Inflammatory macrophage (primary cell): ENCODE measurements around the gene OARD1.

Source experiments
- DNase-seq, 2 donors: peaks; one replicate each; pipeline ENCODE4 v3.0.0-alpha.2; 2020 to 2022

Gene OARD1

DNA sequence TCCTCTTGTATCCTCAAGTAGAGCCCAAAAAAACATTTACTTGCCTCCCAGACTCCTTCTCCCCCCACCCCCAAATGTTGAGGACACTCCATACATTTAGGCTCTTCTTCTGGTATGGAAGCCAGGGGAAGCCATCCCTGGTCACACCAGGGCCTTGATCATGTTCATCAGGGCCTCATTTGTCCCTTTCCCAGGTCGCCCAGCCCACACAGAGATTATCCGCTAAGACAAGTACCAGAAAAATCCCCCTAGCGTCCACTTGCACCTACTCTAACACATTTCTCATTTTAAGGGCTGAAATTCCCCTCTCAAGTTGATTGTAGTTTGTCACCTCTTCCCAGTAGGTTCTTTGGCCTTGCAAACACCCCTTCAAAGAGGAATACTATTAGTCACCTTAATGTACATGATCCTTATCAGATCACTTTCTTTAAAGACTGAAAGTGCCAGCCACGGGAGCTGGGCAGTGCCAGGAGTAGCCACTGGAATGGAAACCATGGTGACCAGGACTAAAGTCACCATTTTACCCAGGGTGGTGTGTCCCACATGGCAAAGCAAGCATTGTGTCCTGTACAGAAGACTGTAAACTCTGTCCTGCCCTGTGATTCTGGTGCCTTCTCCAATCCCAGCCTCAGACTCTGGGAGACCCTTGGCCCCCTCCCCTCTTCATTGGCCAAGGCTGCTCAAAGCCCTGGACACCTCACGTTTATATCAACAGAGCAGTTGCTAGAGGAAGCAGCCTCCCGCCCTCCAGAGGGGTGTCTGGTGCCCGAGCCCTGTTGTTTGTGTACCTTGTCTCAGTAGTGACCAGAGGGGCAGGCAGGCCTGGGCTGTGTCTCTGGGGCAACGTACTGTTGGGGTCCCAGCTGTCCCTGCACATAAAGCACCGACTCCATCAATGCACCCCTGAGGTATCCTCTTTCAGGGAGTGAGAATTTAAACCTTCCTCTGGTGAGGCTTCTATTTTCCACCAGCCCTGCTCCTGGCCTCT, 24.1 kb downstream of the OARD1 start:
- no peak for DNase-seq

- no peak for DNase-seq
Observed at GRCh38 chr6:41047306-41047705, 24.9 kb downstream of the OARD1 start.

- DNase-seq: no peak
Observed at GRCh38 chr6:41046084-41046483, 26.1 kb downstream of the OARD1 start.

DNA sequence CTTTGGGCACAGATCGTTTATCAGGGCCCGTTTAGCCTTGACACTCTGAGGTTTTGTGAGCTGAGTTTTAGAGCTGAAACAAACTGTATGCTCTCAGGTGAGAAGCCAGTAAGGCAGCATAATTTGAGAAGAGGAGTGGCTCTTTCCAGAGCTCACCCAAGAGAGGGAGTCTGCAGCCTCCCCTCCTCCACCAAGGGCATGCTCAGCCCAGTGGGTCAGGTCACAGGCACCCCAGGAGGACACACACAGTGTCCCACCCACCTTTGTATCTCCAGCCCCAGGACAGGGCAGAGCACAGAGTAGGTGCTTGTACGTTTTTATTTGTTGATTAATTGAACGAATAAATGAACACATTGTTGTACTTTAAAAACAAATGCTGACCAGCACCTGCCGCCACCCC, 26.5 kb downstream of the OARD1 start:
- no peak for DNase-seq

- no peak for DNase-seq
Observed at GRCh38 chr6:41043151-41043550, 29.0 kb downstream of the OARD1 start.

DNA sequence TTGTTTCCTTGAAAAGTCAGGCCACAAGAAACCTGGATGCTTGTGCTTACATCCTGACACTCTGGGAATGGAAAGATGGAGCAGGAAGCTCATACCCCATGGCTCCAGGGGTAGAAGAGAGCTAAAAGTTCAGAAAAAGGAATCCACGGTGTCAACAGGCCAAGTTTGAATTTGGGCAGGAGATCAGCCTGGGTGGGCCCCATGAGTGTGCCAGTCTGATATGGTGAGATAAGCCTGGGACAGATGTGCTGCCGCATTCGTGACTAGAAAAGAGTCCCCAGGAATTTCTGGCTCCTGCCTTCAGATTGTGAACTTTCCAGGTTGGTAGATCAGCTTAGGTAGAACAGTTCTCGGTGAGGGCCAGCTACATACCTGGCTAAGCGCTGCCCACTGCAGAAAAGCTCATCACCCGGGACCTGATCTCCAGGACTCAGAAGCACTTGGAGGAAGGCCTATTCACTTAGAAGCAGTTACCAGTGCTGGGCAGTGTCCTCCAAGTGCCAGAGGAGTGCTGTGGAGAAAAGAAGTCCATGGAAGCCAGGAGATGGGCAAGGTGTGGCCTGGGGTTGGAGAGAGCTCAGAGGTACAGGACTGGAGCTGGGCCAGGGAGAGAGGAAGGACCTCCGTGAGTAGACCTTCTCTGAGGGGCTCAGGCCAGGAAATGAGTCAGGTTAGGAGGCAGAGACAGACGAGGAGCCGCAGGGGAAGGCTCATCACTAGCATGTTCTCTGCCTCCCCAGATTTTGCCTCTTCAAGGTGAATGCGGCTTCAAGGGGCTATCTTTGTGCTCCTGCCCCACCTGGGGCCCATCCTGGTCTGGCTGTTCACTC, 29.7 kb downstream of the OARD1 start, which contains the start of gene TSPO2:
Gene TSPO2, plus strand, starts transcription at position 242 of the 830 bp plus-strand sequence. Its CDS starts 519 bp downstream, at position 761.
- no peak for DNase-seq

DNA sequence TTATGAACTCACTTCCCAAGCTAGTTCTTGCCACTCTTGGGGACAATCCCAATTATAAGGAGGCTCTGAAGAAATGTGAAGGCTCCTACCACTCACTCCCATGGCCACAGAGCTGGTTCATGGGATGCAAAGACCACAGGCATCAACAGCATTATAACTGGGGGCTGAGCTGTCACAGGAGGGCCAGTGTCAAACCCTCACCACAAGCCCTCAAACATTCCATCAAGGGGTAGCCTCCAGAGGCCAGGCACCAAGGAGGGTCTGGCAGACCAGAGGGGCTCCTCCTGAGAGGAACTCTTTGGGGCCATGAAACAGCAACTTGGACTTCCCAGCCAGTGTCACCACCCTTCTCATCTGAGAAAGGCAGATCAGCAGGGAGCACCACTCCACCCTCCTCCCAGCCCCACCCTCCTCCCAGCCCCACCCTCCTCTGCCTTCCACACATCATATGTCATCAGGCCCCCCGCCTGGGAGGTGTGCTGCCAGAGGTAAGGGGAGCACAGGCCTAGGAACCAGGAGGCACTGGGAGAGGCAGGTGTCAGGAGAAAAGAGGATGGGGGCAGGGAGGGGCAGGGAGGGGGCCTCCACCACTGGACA, 31.1 kb downstream of the OARD1 start:
- DNase-seq: no peak

GRCh38 chr6:41040101-41040939, 31.8 kb downstream of the OARD1 start:
- peak; percentile 48 to 79 for DNase-seq

- DNase-seq: peak; percentile 25 to 32
Observed at GRCh38 chr6:41039060-41039998, 32.8 kb downstream of the OARD1 start, which contains the start of gene UNC5CL. TSS of gene UNC5CL (minus strand) at chr6:41039221. CDS start at chr6:41035074, 4,147 bp downstream.

GRCh38 chr6:41038205-41038604, 34.0 kb downstream of the OARD1 start:
- no peak for DNase-seq

DNA sequence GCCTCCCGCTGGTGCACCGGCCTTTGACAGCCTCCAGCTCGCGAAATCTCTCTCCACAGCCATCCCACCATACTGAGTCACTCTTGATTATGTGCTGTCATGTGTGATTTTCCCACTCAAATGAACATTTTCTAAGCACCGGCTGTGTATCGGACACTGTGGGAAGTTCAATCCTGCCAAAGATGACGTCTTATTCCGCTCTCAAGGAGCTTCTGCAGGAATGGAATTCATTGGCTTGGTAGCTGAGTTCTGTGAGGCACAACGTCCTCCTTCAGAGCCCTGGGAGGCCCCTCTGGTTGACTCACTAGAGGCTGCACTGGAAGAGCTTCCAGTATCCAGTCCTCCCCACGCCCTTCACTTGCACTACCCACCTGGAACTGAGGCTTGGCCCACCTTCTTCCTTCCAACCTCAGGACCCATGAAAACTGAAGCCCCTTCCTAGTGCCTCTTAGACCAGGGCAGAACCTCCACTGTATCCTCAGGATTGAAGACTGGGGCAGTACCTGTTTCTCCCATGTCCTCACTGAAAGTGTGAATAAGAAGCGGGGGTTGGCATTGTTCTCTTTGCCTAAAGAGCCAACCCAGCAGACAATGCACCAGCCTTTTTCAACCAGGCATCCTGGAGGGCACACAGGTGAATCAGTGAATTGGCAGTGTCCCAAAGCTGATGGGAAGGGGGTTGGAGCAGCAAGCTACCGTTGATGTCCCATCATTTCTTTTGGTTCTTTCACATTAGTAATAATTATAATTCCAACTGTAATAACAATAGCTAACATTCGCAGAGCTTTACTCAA, 34.9 kb downstream of the OARD1 start:
- no peak for DNase-seq

DNA sequence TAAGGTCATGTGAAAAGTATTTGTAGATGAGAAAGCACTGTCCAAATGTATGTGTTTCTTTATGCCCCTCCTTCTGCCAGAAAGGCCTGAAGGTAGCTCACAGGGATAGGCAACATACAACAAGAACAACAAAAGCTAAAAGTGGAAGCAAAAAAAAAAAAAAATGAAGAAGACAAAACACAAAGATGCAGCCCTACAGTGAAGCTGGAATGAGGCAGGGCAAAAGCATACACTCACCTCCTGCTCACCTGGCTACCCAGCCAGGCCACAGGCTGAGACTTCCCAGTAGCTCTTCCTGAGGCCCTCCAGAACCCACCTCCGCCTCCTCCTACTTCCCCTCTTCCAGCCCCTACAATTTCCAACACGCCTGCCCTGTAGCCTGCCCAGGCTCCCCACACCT, 35.6 kb downstream of the OARD1 start:
- DNase-seq: no peak

GRCh38 chr6:41036186-41036585, 36.0 kb downstream of the OARD1 start:
- no peak for DNase-seq

DNA sequence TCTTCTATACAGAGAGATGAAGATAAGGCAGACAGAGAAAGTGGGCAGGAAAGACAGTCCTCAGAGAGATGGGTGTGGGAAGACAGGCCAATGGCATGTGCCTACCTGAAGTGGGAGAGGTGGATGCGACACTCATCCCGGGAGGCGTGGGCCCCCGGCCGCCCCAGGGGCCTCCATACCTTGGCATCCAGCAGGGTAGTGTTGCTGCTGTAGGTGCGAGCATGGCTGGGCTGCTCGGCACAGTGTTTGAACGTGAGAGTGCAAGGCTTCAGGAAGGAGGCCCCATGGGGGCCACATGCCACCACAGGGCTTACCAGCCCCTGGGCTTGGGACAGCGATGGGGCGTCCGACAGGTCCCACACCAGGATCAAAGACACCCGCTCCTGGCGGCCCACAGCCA, 38.4 kb downstream of the OARD1 start:
- no peak for DNase-seq

DNA sequence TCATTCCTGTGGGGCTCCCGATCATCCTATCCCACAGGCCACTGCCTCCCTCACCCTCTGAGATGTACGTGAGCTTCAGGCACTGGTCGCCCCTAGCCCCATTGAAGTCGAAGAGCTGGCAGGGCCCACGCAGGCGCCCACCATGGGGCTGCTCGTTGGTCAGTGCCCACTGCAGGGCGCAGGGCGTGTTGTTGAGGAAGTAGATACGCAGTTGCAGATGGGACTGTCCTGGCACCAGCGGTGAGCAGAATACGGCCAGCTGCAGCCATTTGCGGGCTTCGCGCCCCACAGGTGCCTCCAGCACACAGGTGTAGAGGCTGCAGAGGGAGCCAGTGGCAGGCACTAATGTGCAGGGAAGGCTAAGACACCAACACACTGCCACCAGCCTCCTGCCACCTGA, 39.3 kb downstream of the OARD1 start:
- no peak for DNase-seq

DNA sequence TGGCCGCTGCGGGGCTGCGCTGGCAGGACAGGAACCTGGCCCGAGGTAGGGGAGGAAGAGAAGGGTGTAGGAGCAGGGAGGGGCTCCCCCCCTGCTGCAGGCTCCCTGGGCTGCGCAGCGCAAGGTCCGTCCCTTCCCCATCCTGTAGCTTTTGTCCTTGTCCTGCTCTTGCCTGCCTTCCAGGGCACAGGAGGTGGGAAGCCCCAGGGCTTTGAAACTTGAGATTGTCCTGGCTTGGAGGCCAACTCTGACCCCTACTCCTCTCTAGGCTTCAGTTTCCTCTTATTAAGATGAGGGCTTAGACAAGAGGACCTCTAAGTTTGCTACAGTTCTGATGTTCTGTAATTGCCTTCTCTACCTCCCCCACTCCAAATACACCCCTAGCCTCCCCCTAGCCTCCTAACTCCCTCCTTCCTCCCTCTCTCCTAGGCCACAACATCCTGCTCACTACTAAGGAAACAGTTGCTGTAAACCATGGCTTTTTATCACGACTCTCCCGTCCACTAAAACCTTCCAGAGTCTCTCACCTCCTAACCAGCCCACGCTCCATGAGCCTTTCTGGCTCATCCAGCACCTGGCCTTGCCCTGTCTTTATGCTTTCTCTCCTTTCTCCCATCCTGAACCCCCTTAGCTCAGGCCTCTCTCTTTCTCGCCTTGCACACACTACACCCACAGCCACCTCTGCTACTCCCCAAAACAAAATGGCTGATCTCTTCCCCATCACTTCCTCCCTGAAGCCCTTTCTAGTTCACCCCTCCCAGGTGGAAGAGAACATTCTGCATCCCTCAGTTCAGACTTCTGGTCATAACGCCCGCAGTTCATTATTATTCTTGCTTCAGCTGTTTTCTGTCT, 43.4 kb downstream of the OARD1 start:
- DNase-seq: no peak

DNA sequence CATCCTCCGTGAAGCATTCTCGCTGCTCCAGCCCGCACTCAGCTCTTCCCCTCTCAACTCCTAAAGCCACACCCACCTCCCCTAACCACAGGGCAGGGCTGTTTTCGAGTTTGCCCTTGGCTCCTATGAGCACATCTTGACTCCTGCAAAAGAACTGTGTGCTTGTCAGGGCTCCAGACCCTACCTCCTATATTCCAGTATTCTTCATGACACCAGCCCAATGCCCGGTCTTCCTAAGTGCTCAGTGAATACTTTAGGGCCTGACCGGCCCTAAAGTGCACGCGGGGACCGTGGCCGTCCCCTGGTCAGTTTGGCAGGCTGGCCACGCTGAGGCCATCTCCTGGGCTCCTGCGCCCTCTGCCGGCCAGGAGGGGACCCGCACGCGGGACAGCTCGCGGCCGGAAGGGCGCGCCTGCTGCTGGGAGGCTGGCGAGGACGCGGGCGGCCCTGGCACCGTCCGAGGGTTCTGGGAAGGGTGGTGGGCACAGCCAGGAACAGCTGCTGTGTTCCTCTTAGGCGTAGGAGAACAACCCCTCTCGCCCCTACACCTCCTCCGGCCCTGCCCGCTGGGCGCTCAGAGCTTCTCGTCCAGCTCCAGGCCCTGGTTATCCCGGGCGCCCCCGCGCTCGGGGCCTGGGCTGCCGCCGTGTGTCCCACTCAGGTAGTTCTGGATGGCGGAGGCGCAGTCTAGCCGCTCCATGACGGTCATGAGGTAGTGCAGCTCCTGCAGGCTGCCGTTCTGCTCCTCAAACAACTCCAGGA, 44.2 kb downstream of the OARD1 start:
- DNase-seq: peak; percentile 76 to 77

GRCh38 chr6:41027241-41027640, 44.9 kb downstream of the OARD1 start:
- no peak for DNase-seq
